ENCODE results near the gene RBBP8.

Gene RBBP8

GRCh38 chr18:23042133-23042532 lies 109.0 kb downstream of the RBBP8 start:
- TF ChIP-seq CREB1 (IDR thresholded peaks at IDR 0.05; ENCODE audit: low read depth) (no peak), TCF12 (IDR thresholded peaks at IDR 0.05; ENCODE audit: low read depth) (no peak), EP300 (IDR thresholded peaks at IDR 0.05; ENCODE audit: borderline replicate concordance) (no peak), REST (IDR thresholded peaks at IDR 0.05; ENCODE audit: low read depth) (no peak), RAD21 (IDR thresholded peaks at IDR 0.05; ENCODE audit: low read depth) (no peak), TEAD4 (IDR thresholded peaks at IDR 0.05) (no peak), FOXM1 (IDR thresholded peaks at IDR 0.05; ENCODE audit: borderline replicate concordance, low read depth) (no peak), USF1 (IDR thresholded peaks at IDR 0.05) (no peak), TAF1 (IDR thresholded peaks at IDR 0.05; ENCODE audit: low read depth) (no peak), ZBTB7A (IDR thresholded peaks at IDR 0.05; ENCODE audit: low read depth) (no peak)

GRCh38 chr18:23043803-23044376 lies 110.8 kb downstream of the RBBP8 start:
- TF ChIP-seq TEAD4 (IDR thresholded peaks at IDR 0.05) = no peak
- no peak for TF ChIP-seq CREB1 (IDR thresholded peaks at IDR 0.05; ENCODE audit: low read depth)
- no peak for TF ChIP-seq NFIC (IDR thresholded peaks at IDR 0.05)
- TF ChIP-seq MAX (IDR thresholded peaks at IDR 0.05) = no peak
- no peak for TF ChIP-seq RAD21 (IDR thresholded peaks at IDR 0.05; ENCODE audit: low read depth)
- no peak for TF ChIP-seq TCF12 (IDR thresholded peaks at IDR 0.05; ENCODE audit: low read depth)
- no peak for TF ChIP-seq TAF1 (IDR thresholded peaks at IDR 0.05; ENCODE audit: low read depth)
- no peak for TF ChIP-seq EGR1 (IDR thresholded peaks at IDR 0.05)
- no peak for TF ChIP-seq YY1 (IDR thresholded peaks at IDR 0.05; ENCODE audit: low read depth)
- TF ChIP-seq CEBPB (IDR thresholded peaks at IDR 0.05) = no peak
- TF ChIP-seq USF1 (IDR thresholded peaks at IDR 0.05) = no peak
- TF ChIP-seq REST (IDR thresholded peaks at IDR 0.05; ENCODE audit: low read depth) = no peak
- TF ChIP-seq EP300 (IDR thresholded peaks at IDR 0.05; ENCODE audit: borderline replicate concordance) = no peak
- no peak for TF ChIP-seq ZBTB7A (IDR thresholded peaks at IDR 0.05; ENCODE audit: low read depth)
- no peak for TF ChIP-seq FOXM1 (IDR thresholded peaks at IDR 0.05; ENCODE audit: borderline replicate concordance, low read depth)

GRCh38 chr18:23049698-23050373 lies 116.7 kb downstream of the RBBP8 start:
- TF ChIP-seq USF1 (IDR thresholded peaks at IDR 0.05) (no peak), TEAD4 (IDR thresholded peaks at IDR 0.05) (no peak), CEBPB (IDR thresholded peaks at IDR 0.05) (no peak), EGR1 (IDR thresholded peaks at IDR 0.05) (no peak), ZBTB7A (IDR thresholded peaks at IDR 0.05; ENCODE audit: low read depth) (no peak), EP300 (IDR thresholded peaks at IDR 0.05; ENCODE audit: borderline replicate concordance) (no peak), MAX (IDR thresholded peaks at IDR 0.05) (no peak), CREB1 (IDR thresholded peaks at IDR 0.05; ENCODE audit: low read depth) (no peak), NFIC (IDR thresholded peaks at IDR 0.05) (no peak), RAD21 (IDR thresholded peaks at IDR 0.05; ENCODE audit: low read depth) (no peak), REST (IDR thresholded peaks at IDR 0.05; ENCODE audit: low read depth) (no peak), YY1 (IDR thresholded peaks at IDR 0.05; ENCODE audit: low read depth) (no peak), TCF12 (IDR thresholded peaks at IDR 0.05; ENCODE audit: low read depth) (no peak), FOXM1 (IDR thresholded peaks at IDR 0.05; ENCODE audit: borderline replicate concordance, low read depth) (no peak), TAF1 (IDR thresholded peaks at IDR 0.05; ENCODE audit: low read depth) (no peak)
